GM12875 (cell line): ENCODE results near the gene NCKAP1.

Experiments
- H3K4me3 ChIP-seq: one replicate; pipeline ENCODE4 v1.5.1; 2011; ENCODE audit warnings: low read depth, low read length, control low read depth
- CTCF ChIP-seq: IDR thresholded peaks from 2 replicates; pipeline ENCODE4 v1.5.1; 2011; ENCODE audit warnings: low read depth, mild to moderate bottlenecking, control low read depth, inconsistent platforms, low read length, moderate library complexity, borderline replicate concordance; ENCODE audit not compliant: insufficient read depth

The NCKAP1 gene

GRCh38 chr2:182924306-182924705 lies 114.0 kb downstream of the NCKAP1 start:
- no peak for TF ChIP-seq CTCF
- H3K4me3 ChIP-seq = no peak overlapping the region

- no peak for TF ChIP-seq CTCF
- H3K4me3 ChIP-seq = no peak overlapping the region
Measured at GRCh38 chr2:182921234-182921633, 117.0 kb downstream of the NCKAP1 start.

- TF ChIP-seq CTCF = no peak
- no peak overlapping the region for H3K4me3 ChIP-seq
Measured at GRCh38 chr2:182920631-182921056, 117.6 kb downstream of the NCKAP1 start.

GRCh38 chr2:182920089-182920488 lies 118.2 kb downstream of the NCKAP1 start:
- no peak overlapping the region for H3K4me3 ChIP-seq
- TF ChIP-seq CTCF = no peak

- no peak for TF ChIP-seq CTCF
- H3K4me3 ChIP-seq = no peak overlapping the region
Measured at GRCh38 chr2:182918961-182919652, 119.2 kb downstream of the NCKAP1 start.

GRCh38 chr2:182917924-182918323 lies 120.3 kb downstream of the NCKAP1 start:
- no peak for TF ChIP-seq CTCF
- no peak overlapping the region for H3K4me3 ChIP-seq

GRCh38 chr2:182916417-182916816 lies 121.8 kb downstream of the NCKAP1 start:
- H3K4me3 ChIP-seq = no peak overlapping the region
- no peak for TF ChIP-seq CTCF
